Upper lobe of left lung (tissue), 6 donors: ENCODE measurements around the gene WNT11. TPM values are rescaled to one million over a fixed set of nuclear protein-coding genes. Genes with fewer than 3 reads are reported as not detected.
A peak's percentile ranks its signal among the peaks of the same experiment; 100 is the strongest.

Source experiments
- ATAC-seq, 2 donors: fragments of 200-7000 bp; cut with Tn5 transposase; one replicate each; pipeline ENCODE4 v1.9.1; 2022; ENCODE audit warnings: mild to moderate bottlenecking in 2 of 2, moderate library complexity in 2 of 2; ENCODE audit not compliant: low FRiP score in 2 of 2
- DNase-seq, 2 donors: peaks; one replicate each; pipeline ENCODE4 v3.0.0-alpha.2; 2019 to 2020
- H3K27ac ChIP-seq, 4 donors: fragments of 200-600 bp; sonication (generic); one replicate each; pipeline ENCODE4 v1.5.1; 2016 to 2019
- H3K27me3 ChIP-seq, 4 donors: fragments of 200-600 bp; sonication (generic); one replicate each; pipeline ENCODE4 v1.5.1; 2017 to 2019
- H3K36me3 ChIP-seq, 4 donors: fragments of 200-600 bp; sonication (generic); one replicate each; pipeline ENCODE4 v1.5.1; 2016 to 2019
- H3K4me1 ChIP-seq, 4 donors: fragments of 200-600 bp; sonication (generic); one replicate each; pipeline ENCODE4 v1.5.1; 2018 to 2019
- H3K4me3 ChIP-seq, 4 donors: fragments of 200-600 bp; sonication (generic); one replicate each; pipeline ENCODE4 v1.5.1; 2017 to 2019; ENCODE audit warnings: mild to moderate bottlenecking in 2 of 4, moderate library complexity in 1 of 4
- H3K9me3 ChIP-seq, 4 donors: fragments of 200-600 bp; sonication (generic); one replicate each; pipeline ENCODE4 v1.5.1; 2018 to 2019
- EP300 ChIP-seq, 4 donors: sonication (generic); formaldehyde crosslinking; IDR thresholded peaks; one replicate each; pipeline ENCODE4 v1.5.1; 2017; ENCODE audit warnings: antibody characterized with exemption in 4 of 4, control low read depth in 2 of 4
- POLR2A ChIP-seq, 4 donors: fragments of 450-650 bp; IDR thresholded peaks; one replicate each; pipeline ENCODE4 v1.5.1; 2016 to 2017; ENCODE audit warnings: antibody characterized with exemption in 4 of 4, mild to moderate bottlenecking in 2 of 4
- POLR2AphosphoS5 ChIP-seq, 2 donors: sonication (generic); formaldehyde crosslinking; IDR thresholded peaks; one replicate each; pipeline ENCODE4 v1.5.1; 2017; ENCODE audit warnings: antibody characterized with exemption in 2 of 2
- WGBS, 2 donors: methylation state at CpG; one replicate each; pipeline ENCODE4 v1.1.5; 2017 to 2018; 5-methylcytosine and 5-hydroxymethylcytosine counted together
- total RNA-seq, 6 donors: library from RNA; depleted of rRNA in 4 of 6; stranded (reverse); fragments of >200 nt in 4 of 6; gene quantifications; one replicate each; pipeline versions ENCODE4 v1.1.0 to v1.2.1, GENCODE V29; 2016 to 2021
- TF ChIP-seq, protein P1 (sequence below), 6 experiments: fragments of 450-650 bp in 4 of 6; fragments of 200-600 bp in 2 of 6; sonication (generic) in 2 of 6; IDR thresholded peaks; one replicate each; pipeline ENCODE4 v1.5.1; 2016 to 2019; ENCODE audit warnings: antibody characterized with exemption in 6 of 6
- donor health status: DM: no; HTN: no; CAD: no; lungs with moderate emphysema.
- donor health status: DM: no; HTN: yes; CAD: no; lungs with severe emphysema.

Gene WNT11
- total RNA-seq, 6 donors from 2014 or later: 1.7 to 12.9 (median 4.1) TPM

GRCh38 chr11:76234021-76234415 is 27.7 kb upstream of the WNT11 start:
- Histone ChIP-seq H3K9me3 (no peaks in the 10 kb centered on the region), H3K27me3 (no peaks in the 10 kb centered on the region), H3K4me1 (peaks cover 10 to 23% (median 17%) of the 10 kb centered on the region in 4 donors), H3K27ac (peak overlapping the region; percentile 78 to 89 (median 86)), H3K36me3 (no peaks in the 10 kb centered on the region), H3K4me3 (peak overlapping the region in 3 of 4 donors; percentile 86 to 97 (median 93))
- DNase-seq (peak in 1 of 2 donors; percentile 28), ATAC-seq (peak in 1 of 2 donors; percentile 16)
- no peak for TF ChIP-seq POLR2AphosphoS5 (IDR thresholded peaks at IDR 0.05)
- TF ChIP-seq POLR2A (IDR thresholded peaks at IDR 0.05): no peak
- TF ChIP-seq, protein P1, sequence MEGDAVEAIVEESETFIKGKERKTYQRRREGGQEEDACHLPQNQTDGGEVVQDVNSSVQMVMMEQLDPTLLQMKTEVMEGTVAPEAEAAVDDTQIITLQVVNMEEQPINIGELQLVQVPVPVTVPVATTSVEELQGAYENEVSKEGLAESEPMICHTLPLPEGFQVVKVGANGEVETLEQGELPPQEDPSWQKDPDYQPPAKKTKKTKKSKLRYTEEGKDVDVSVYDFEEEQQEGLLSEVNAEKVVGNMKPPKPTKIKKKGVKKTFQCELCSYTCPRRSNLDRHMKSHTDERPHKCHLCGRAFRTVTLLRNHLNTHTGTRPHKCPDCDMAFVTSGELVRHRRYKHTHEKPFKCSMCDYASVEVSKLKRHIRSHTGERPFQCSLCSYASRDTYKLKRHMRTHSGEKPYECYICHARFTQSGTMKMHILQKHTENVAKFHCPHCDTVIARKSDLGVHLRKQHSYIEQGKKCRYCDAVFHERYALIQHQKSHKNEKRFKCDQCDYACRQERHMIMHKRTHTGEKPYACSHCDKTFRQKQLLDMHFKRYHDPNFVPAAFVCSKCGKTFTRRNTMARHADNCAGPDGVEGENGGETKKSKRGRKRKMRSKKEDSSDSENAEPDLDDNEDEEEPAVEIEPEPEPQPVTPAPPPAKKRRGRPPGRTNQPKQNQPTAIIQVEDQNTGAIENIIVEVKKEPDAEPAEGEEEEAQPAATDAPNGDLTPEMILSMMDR (IDR thresholded peaks at IDR 0.05): no peak
- TF ChIP-seq EP300 (IDR thresholded peaks at IDR 0.05): no peak
- 70 to 74% methylated on average over 6 to 8 of the region's 8 CpGs for WGBS, 2 donors

DNA sequence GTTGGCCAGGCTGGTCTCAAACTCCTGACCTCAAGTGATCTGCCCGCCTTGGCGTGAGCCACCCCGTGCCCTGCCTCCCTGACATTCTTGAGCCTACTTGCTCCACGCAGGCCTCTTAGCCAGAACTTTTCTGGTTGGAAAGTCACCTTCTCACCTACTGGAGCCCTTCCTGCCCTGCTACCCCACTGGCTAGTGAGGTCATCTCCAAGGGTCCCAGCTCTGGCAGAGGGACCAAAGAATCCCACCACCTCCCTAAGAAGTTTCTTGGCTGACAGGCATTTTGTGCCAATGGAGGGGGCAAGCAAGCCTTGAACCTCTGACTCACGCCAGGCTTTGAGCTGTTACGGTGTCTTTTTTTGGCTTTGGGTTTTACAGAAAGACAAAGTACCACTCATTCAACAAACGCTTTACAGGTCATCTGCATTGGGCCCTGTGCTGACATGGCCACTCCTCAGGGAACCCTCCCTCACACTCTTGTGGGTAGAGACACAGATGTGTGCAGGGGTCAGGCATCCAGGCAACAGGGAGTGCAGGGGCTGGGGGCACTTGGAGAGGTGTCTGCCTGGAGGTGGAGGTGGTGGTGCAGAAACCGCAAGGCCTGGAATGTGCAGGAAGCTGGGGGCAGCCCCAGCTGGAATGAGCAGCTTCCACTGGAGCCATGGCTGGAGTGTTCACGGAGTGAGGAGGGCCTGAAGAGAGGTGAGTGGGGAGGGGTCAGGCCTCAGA is 27.1 kb upstream of the WNT11 start:
- Histone ChIP-seq H3K9me3 (no peaks in the 10 kb centered on the region), H3K4me3 (no peak overlapping the region), H3K36me3 (no peaks in the 10 kb centered on the region), H3K4me1 (peaks cover 10 to 23% (median 17%) of the 10 kb centered on the region in 4 donors), H3K27me3 (no peaks in the 10 kb centered on the region), H3K27ac (peak overlapping the region in 2 of 4 donors; percentile 78 to 89)
- DNase-seq: no peak
- no peak for TF ChIP-seq POLR2AphosphoS5 (IDR thresholded peaks at IDR 0.05)
- TF ChIP-seq POLR2A (IDR thresholded peaks at IDR 0.05): no peak
- TF ChIP-seq, protein P1 (IDR thresholded peaks at IDR 0.05): no peak
- no peak for TF ChIP-seq EP300 (IDR thresholded peaks at IDR 0.05)
- no peak for ATAC-seq
- WGBS, 2 donors: 92 to 96% methylated on average over 9 of the region's 9 CpGs

GRCh38 chr11:76232026-76232665 is 25.8 kb upstream of the WNT11 start:
- 67 to 73% methylated on average over 10 of the region's 10 CpGs for WGBS, 2 donors
- peaks cover 10 to 22% (median 17%) of the 10 kb centered on the region in 4 donors for H3K4me1 ChIP-seq

DNA sequence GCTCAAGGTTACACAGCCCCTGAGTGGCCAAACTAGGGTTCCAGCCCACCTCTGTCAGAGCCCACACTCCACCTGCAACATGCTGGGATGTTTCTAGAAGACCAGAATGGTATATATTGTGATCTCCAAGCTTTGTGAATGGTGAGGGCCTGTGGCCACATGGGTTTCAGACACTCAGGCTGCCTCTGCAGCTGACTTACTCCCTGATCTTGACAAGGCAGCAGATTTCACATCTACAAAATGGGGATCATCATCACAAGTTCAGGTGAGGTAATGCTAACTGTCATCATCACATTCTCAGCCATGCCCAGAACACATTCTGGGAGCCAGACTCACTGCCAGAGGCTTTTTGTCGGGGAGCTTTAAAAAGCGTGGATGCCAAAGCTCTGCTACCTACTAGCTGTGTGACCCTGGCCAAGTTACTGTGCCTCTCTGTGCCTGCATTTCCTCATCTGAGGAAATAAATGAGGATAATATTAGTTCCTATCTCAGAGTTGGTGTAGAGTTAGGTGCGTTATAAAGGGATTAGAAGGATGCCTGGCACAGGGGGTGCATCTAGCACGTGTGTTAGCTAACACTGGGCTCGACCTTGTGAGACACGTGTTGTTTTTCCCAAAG is 24.9 kb upstream of the WNT11 start:
- 93 to 98% methylated on average over 6 of the region's 6 CpGs for WGBS, 2 donors
- Histone ChIP-seq H3K36me3 (no peaks in the 10 kb centered on the region), H3K27ac (no peak overlapping the region), H3K27me3 (no peaks in the 10 kb centered on the region), H3K4me1 (peaks cover 7 to 13% (median 11%) of the 10 kb centered on the region in 4 donors), H3K4me3 (no peak overlapping the region), H3K9me3 (no peaks in the 10 kb centered on the region)
- TF ChIP-seq, protein P1 (IDR thresholded peaks at IDR 0.05): no peak
- TF ChIP-seq POLR2A (IDR thresholded peaks at IDR 0.05) (no peak), EP300 (IDR thresholded peaks at IDR 0.05) (no peak), POLR2AphosphoS5 (IDR thresholded peaks at IDR 0.05) (no peak)
- no peak for ATAC-seq
- no peak for DNase-seq

More at GRCh38 chr11:76232026-76232665, 25.8 kb upstream of the WNT11 start:
- TF ChIP-seq POLR2A (IDR thresholded peaks at IDR 0.05) (no peak), EP300 (IDR thresholded peaks at IDR 0.05) (no peak), POLR2AphosphoS5 (IDR thresholded peaks at IDR 0.05) (no peak)
- TF ChIP-seq, protein P1 (IDR thresholded peaks at IDR 0.05): no peak
- DNase-seq (no peak), ATAC-seq (no peak)
- no peak overlapping the region for H3K4me3 ChIP-seq
- H3K27ac ChIP-seq: no peak overlapping the region
- no peaks in the 10 kb centered on the region for H3K27me3 ChIP-seq
- H3K9me3 ChIP-seq: no peaks in the 10 kb centered on the region
- H3K36me3 ChIP-seq: no peaks in the 10 kb centered on the region
